NCI-H345 treated with DMSO at 0.1 percent for 48 hours (cell line): ENCODE data around the gene TMEM150A.
"Not testable (repeated sequence)": the region's sequence is repeated elsewhere in the genome, so short reads cannot be mapped to it uniquely, and the experiment has no call there.

ENCODE experiments used
- DNase-seq: peaks from one replicate; lab custom pipeline; 2025; ENCODE audit not compliant: unreplicated experiment; lab: John Stamatoyannopoulos, UW

TMEM150A gene

GRCh38 chr2:85577386-85578242, 24.9 kb downstream of the TMEM150A start, which contains the start of gene VAMP8:
Gene VAMP8 (plus strand): TSS chr2:85577586. CDS start chr2:85577647, 61 bp downstream.
- no peak for DNase-seq

- DNase-seq = no peak
Observed at GRCh38 chr2:85577063-85577385, 25.5 kb downstream of the TMEM150A start.

DNA sequence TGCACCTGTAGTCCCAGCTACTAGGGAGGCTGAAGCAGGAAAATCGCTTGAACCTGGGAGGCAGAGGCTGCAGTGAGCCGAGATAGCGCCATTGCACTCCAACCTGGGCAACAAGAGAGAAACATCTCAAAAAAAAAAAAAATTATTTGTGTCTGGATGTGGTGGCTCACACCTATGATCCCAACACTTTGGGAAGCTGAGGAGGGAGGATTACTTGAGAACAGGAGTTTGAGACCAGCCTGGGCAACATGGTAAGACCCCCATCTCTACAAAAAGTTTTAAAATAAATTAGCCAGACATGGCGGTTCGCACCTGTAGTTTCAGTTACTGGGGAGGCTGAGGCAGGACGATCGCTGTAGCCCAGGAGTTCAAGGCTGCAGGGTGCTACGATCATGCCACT, 26.8 kb downstream of the TMEM150A start:
- DNase-seq = no peak

DNA sequence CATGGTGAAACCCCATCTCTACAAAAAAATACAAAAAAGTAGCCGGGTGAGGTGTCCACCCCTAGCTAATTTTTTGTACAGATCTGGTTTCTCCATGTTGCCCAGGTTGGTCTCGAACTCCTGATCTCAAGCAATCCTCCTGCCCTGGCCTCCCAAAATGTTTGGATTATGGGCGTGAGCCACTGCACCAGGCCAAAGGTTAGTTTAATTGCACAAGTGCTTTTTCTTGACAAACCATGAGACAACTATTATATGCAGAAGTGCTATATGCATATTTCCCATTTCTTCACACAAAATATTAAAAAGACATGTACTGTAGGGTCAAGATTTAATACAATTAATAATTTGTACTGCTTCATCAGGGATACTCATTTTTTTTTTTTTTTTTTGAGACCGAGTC, 36.2 kb downstream of the TMEM150A start:
- no peak for DNase-seq

GRCh38 chr2:85564144-85564563, 38.3 kb downstream of the TMEM150A start:
- DNase-seq = no peak

DNA sequence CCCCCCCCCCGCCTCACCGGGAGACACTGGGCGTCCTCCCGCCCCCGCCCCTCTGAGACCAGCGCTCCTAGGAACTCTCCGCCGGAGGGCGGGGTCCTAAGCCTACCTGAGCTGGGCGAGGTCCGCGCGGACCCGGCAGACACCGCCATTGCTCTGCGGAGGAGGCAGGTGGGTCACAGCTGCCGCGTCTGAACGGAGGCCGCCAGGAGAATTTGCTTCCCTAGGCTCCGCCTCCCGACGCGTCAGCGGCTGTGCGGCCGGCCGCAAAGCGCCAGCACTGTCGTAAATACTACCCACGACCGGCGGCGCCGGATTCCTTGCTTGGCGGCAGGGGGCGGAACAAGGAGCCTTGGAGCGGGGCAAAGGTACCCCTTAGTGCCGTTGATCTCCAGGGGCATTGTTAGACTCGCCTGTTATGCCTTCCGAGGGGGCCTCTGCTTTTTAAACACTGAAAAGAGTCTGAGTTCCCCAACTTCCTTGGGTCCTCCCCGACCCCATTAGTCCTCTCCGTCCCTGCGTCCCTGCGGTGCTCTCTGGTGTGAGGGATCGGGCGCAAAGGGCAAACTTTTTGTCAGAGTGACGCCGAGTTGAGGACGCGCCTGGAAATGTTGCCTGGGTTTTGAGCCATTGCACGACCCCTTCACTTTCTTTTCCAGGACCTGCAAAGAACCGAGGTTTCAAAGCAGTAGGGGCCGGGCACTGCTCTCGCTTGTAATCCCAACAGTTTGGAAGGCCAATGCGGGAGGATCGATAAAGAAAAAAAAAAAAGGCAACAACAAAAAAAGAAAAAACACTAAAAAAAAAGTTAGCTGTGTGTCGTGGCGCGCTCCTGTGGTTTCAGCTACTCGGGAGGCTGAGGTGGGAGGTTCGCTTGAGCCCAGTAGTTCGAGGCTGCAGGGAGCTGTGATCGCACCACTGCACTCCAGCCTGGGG, 41.0 kb downstream of the TMEM150A start, which contains the start of gene GGCX:
TSS of gene GGCX (minus strand) at position 214 of the 933 bp plus-strand sequence. CDS start at position 149, 65 bp downstream.
- peak; percentile 86 for DNase-seq

- DNase-seq = no peak
Observed at GRCh38 chr2:85560812-85561279, 41.7 kb downstream of the TMEM150A start.

DNA sequence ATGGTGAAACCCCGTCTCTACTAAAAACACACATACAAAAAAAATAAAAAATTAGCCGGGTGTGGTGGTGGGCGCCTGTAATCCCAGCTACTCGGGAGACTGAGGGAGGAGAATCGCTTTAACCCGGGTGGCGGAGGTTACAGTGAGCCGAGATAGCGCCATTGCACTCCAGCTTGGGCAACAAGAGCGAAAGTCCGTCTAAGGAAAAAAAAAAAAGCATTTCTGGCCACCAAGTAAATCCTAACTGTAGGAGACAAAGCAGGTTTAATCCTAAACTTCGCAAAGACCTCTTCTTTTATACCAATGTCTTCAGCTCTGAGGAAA, 42.1 kb downstream of the TMEM150A start:
- not testable (repeated sequence) for DNase-seq

DNA sequence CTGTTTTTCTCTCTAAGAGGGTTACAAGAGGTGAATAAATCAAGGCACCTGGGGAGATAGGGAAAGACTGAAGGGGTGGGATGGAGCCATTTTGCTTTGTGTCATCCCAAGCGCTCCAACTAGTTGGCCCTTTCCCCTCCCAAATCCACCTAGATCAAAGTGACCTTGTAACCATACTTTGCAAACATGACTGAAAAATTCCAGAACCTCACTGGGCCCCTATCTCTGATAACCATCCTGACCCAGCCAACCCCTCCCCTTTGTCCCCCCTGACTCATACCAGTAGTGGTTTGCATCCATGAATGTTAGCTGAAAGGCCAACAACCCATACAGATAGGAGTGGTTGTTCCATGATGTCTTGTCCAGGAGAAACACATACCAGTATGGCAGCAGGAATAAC, 44.3 kb downstream of the TMEM150A start:
- no peak for DNase-seq

DNA sequence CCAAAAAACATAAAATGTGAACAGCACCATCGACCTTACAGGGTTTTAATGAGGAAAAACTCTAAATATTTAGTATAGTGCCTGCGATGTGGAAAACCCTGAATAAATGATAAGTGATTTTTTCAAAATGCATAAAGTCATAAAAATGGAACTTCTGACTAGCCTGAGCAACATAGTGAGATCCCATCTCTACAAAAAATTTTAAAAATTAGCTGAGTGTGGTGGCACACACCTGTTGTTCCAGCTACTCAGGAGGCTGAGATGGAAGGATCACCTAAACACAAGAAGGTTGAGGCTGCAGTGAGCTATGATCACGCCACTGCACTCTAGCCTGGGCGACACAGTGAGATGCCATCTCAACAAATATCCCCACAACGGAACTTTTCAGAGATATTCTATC, 45.4 kb downstream of the TMEM150A start:
- no peak for DNase-seq

- DNase-seq = no peak
Observed at GRCh38 chr2:85554980-85555612, 47.4 kb downstream of the TMEM150A start.

- DNase-seq = no peak
Observed at GRCh38 chr2:85553184-85553583, 49.3 kb downstream of the TMEM150A start.

DNA sequence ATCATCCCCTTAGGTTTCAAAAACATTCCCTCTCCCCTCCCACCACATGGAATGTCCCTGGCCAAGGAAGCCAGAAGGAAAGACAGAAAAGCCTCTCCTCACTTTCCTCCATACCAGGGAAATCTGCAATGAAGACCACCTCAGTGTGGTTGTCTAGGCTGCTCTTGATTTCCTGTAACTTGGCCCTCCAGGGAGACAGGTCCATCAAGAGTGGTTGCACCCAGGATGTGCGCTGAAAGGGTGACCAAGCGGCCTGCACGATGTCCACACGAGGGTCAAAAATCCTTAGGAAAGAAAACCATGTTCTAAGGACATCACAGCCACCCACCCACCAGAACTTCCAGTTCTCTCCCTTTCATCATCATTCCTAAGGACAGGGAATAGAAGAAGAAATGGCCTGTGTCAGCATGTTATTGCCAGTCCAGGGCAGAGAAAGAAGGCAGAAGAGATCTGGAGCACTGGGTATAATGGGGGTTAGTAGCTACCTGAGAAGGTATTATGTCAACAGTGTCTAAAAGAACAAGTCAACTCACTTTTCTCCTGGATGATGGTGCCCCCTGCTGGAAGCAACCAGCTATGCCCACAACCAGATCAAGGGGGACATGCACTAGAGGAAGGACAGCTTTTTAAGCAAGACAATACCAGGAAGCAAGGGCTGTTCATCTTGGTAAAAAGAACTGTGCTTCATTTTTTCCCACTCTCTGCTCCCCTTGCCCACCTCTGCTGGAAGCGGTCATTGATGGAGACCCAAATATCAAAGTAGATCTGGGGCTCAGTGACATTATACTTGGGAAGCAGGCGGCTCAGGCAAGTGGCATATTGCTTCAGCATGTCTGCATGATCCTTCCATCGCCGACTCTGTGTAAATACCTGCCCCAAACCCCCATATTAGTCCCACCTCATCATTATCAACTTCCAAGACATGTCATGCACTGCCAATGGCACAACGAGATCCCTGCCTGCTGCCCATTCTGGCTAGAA, 50.5 kb downstream of the TMEM150A start:
- DNase-seq = peak; percentile 53

DNA sequence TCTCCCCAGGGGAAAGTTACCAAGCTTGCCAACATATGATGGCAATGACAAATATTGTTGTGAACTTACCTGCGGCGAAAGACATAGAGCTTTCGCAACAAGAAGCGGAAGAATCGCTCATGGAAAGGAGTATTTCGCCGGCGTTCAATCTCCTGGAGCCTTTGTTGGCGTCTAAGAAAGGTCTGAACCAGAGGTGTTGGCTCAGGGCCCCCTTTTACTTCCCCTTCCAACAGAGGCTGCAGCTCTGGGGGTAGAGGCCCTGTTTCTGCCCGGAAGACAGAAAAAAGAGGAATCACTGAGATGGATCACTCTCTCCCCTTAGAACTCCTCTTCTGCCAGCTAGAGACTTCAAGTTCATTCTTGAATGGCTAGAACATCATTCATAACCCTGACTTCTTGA, 52.0 kb downstream of the TMEM150A start:
- DNase-seq = no peak

- DNase-seq = no peak
Observed at GRCh38 chr2:85549826-85550225, 52.7 kb downstream of the TMEM150A start.

DNA sequence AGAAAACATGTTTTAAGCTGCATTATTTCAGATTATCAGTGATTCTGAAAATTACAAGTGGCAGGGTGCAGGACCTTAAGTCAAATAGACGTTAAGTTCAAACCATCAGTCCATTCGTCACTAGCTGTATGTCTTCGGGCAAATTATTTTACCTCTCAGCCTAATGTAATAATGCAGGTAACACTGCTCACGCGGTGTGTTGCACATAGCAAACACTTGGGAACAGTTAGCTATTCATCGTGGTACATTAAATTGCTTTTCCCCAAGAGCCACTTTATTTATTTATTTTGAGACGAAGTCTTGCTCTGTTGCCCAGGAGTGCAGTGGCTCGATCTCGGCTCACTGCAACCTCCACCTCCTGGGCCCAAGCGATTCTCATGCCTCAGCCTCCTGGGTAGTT, 53.4 kb downstream of the TMEM150A start:
- no peak for DNase-seq

- no peak for DNase-seq
Observed at GRCh38 chr2:85548608-85548900, 53.9 kb downstream of the TMEM150A start.
